IMR-90 (cell line): ENCODE data around the gene APMAP. TPM values are rescaled to one million over a fixed set of nuclear protein-coding genes. Genes with fewer than 3 reads are reported as not detected.

Source experiments
- ATAC-seq: fragments of 200-7000 bp; cut with Tn5 transposase; 2 replicates; pipeline ENCODE4 v1.9.1; 2020; ENCODE audit warnings: low read depth, mild to moderate bottlenecking, moderate library complexity
- BruUV-seq: library from RNA; stranded (reverse); fragments of 400-500 nt; replicated peaks from 2 replicates; lab custom pipeline; 2021; lab: Mats Ljungman, UMichigan
- CTCF ChIA-PET: fragments of 300-600 bp; formaldehyde crosslinking; extraction: SDS; loops from one replicate; lab custom pipeline; 2021; ENCODE audit warnings: antibody characterized with exemption; lab: Yijun Ruan, JAX
- POLR2A ChIA-PET: fragments of 300-600 bp; sonication (Branson Sonifier 250); formaldehyde crosslinking; loops from one replicate; lab custom pipeline; 2022; ENCODE audit warnings: antibody characterized with exemption; ENCODE audit not compliant: unreplicated experiment; lab: Charles Lee
- DNase-seq: peaks from one replicate; pipeline ENCODE4 v3.0.0; 2013
- H2AFZ ChIP-seq: replicated peaks from 2 replicates; pipeline ENCODE3; 2013; ENCODE audit warnings: low read length, mild to moderate bottlenecking; ENCODE audit not compliant: poor library complexity
- H2AK5ac ChIP-seq: 2 replicates; pipeline ENCODE4 v1.6.1; 2013; ENCODE audit warnings: low read depth, low read length, inconsistent platforms
- H2AK9ac ChIP-seq: replicated peaks from 2 replicates; pipeline ENCODE3; 2013; ENCODE audit warnings: mild to moderate bottlenecking, low read depth, low read length, moderate library complexity; ENCODE audit not compliant: poor library complexity
- H2BK120ac ChIP-seq: 2 replicates; pipeline ENCODE4 v1.6.1; 2013; ENCODE audit warnings: low read depth, low read length, inconsistent platforms
- H2BK15ac ChIP-seq: 3 replicates; pipeline ENCODE4 v1.6.1; 2013; ENCODE audit warnings: low read depth, low read length, inconsistent platforms
- H2BK20ac ChIP-seq: 2 replicates; pipeline ENCODE4 v1.6.1; 2013; ENCODE audit warnings: low read depth, mild to moderate bottlenecking, inconsistent platforms, low read length, moderate library complexity
- H2BK5ac ChIP-seq: 2 replicates; pipeline ENCODE4 v1.6.1; 2013; ENCODE audit warnings: mild to moderate bottlenecking, low read depth, low read length, inconsistent platforms; ENCODE audit not compliant: poor library complexity, severe bottlenecking
- H3K14ac ChIP-seq: replicated peaks from 2 replicates; pipeline ENCODE4 v1.6.1; 2013; ENCODE audit warnings: low read depth, low read length, inconsistent platforms
- H3K18ac ChIP-seq: 2 replicates; pipeline ENCODE4 v1.6.1; 2013; ENCODE audit warnings: low read depth, low read length, control low read depth
- H3K23ac ChIP-seq: 2 replicates; pipeline ENCODE4 v1.6.1; 2013; ENCODE audit warnings: low read depth, low read length, inconsistent platforms
- H3K27ac ChIP-seq: 2 replicates; pipeline ENCODE4 v1.5.1; 2013; ENCODE audit warnings: mild to moderate bottlenecking, control low read depth, low read length; ENCODE audit not compliant: insufficient read depth
- H3K27me3 ChIP-seq: 2 replicates; pipeline ENCODE4 v1.6.1; 2013; ENCODE audit warnings: low read length; ENCODE audit not compliant: control insufficient read depth, insufficient read depth
- H3K36me3 ChIP-seq: 2 replicates; pipeline ENCODE4 v1.6.1; 2013; ENCODE audit warnings: low read length, mixed read lengths; ENCODE audit not compliant: control insufficient read depth, insufficient read depth
- H3K4ac ChIP-seq: 2 replicates; pipeline ENCODE4 v1.6.1; 2013; ENCODE audit warnings: low read depth, low read length, inconsistent platforms
- H3K4me1 ChIP-seq: 2 replicates; pipeline ENCODE4 v1.6.1; 2013; ENCODE audit warnings: low read length, mixed read lengths; ENCODE audit not compliant: control insufficient read depth, insufficient read depth
- H3K4me2 ChIP-seq: 2 replicates; pipeline ENCODE4 v1.6.1; 2013; ENCODE audit warnings: low read depth, mild to moderate bottlenecking, control low read depth, low read length, moderate library complexity
- H3K4me3 ChIP-seq: 2 replicates; pipeline ENCODE4 v1.5.1; 2013; ENCODE audit warnings: low read depth, mild to moderate bottlenecking, control low read depth, low read length, moderate library complexity; ENCODE audit not compliant: insufficient read depth
- H3K56ac ChIP-seq: 2 replicates; pipeline ENCODE4 v1.6.1; 2013; ENCODE audit warnings: low read length, inconsistent platforms; ENCODE audit not compliant: insufficient read depth; ENCODE audit errors: extremely low read depth
- H3K79me1 ChIP-seq, 2 experiments: 2 replicates each; pipeline ENCODE4 v1.6.1; 2013; ENCODE audit warnings: low read length in 2 of 2, inconsistent platforms in 1 of 2, low read depth in 1 of 2
- H3K9ac ChIP-seq: 2 replicates; pipeline ENCODE4 v1.6.1; 2013; ENCODE audit warnings: low read depth, low read length, control low read depth
- H3K9me1 ChIP-seq: 2 replicates; pipeline ENCODE4 v1.6.1; 2013; ENCODE audit warnings: low read length, inconsistent platforms; ENCODE audit not compliant: insufficient read depth
- H3K9me3 ChIP-seq: 2 replicates; pipeline ENCODE4 v1.6.1; 2013; ENCODE audit warnings: low read length; ENCODE audit not compliant: control insufficient read depth, insufficient read depth
- H4K20me1 ChIP-seq: 2 replicates; pipeline ENCODE4 v1.6.1; 2013; ENCODE audit warnings: low read length, inconsistent platforms; ENCODE audit not compliant: insufficient read depth
- H4K5ac ChIP-seq: 2 replicates; pipeline ENCODE4 v1.6.1; 2013; ENCODE audit warnings: mild to moderate bottlenecking, low read depth, low read length, control low read depth
- H4K8ac ChIP-seq, 2 experiments: 2 replicates each; pipeline ENCODE4 v1.6.1; 2013; ENCODE audit warnings: low read depth in 2 of 2, low read length in 2 of 2, control low read depth in 1 of 2, inconsistent platforms in 1 of 2
- H4K91ac ChIP-seq: 2 replicates; pipeline ENCODE4 v1.6.1; 2013; ENCODE audit warnings: low read depth, low read length, inconsistent platforms; ENCODE audit not compliant: insufficient read depth
- CEBPB ChIP-seq: IDR thresholded peaks from 2 replicates; pipeline ENCODE4 v1.6.1; 2012; ENCODE audit warnings: low read depth, low read length, improper control_type of control experiment
- ELK1 ChIP-seq: fragments of 150-350 bp; IDR thresholded peaks from 2 replicates; pipeline ENCODE4 v1.6.1; 2016; ENCODE audit warnings: low read depth, mild to moderate bottlenecking, low read length, moderate library complexity, borderline replicate concordance
- MAFK ChIP-seq: IDR thresholded peaks from 2 replicates; pipeline ENCODE4 v1.6.1; 2012; ENCODE audit warnings: low read depth, low read length, improper control_type of control experiment
- WGBS, 2 experiments: methylation state at CpG; one replicate each; pipeline versions ENCODE4 v1.1.5 to v1.1.7; 2013; ENCODE audit warnings: missing lambda C conversion rate in 2 of 2; ENCODE audit not compliant: insufficient read length in 1 of 2; ENCODE audit errors: extremely low coverage in 2 of 2; 5-methylcytosine and 5-hydroxymethylcytosine counted together
- dilution Hi-C: fragments of 300-500 bp; cut with HindIII; formaldehyde crosslinking; loops from one replicate; pipeline ENCODE4 v1.14.3; 2018; ENCODE audit warnings: low sequenced_read_pairs; ENCODE audit not compliant: unreplicated experiment
- in situ Hi-C: fragments of 300-500 bp; cut with MboI; formaldehyde crosslinking; loops from 3 replicates; pipeline ENCODE4 v1.14.3; 2019; ENCODE audit warnings: low sequenced_read_pairs, inconsistent platforms, mixed read lengths
- intact Hi-C: fragments of 100-400 bp; cut with micrococcal nuclease; formaldehyde crosslinking; loops from 2 replicates; pipeline ENCODE4 v1.10.0; 2022
- polyA plus RNA-seq, 3 experiments: library from polyadenylated mRNA; depleted of rRNA; stranded (reverse); fragments of >200 nt; gene quantifications; 2 replicates each; pipeline ENCODE4 v1.2.3, GENCODE V29; 2012; ENCODE audit warnings: low replicate concordance in 1 of 3
- total RNA-seq: library from RNA; depleted of rRNA; stranded (reverse); fragments of >200 nt; gene quantifications from 2 replicates; pipeline ENCODE4 v1.2.3, GENCODE V29; 2012

APMAP gene
- total and polyA plus RNA-seq, 2 of the 4 experiments (the other 2 are of a cell fraction), result 67.2 to 88.8 TPM

GRCh38 chr20:24981790-24982189, 10.8 kb downstream of the APMAP start:
- Histone ChIP-seq H4K91ac (no peak overlapping the region), H3K9ac (no peak overlapping the region), H2BK20ac (no peak overlapping the region), H4K8ac (no peak overlapping the region), H3K23ac (no peak overlapping the region), H3K14ac (no peak overlapping the region), H4K5ac (no peak overlapping the region), H3K79me1 (peaks cover 34 to 39% of the 10 kb centered on the region in 2 experiments), H3K18ac (no peak overlapping the region), H3K36me3 (peaks cover 16% of the 10 kb centered on the region), H3K4me2 (no peak overlapping the region), H3K27me3 (no peaks in the 10 kb centered on the region), H2BK15ac (no peak overlapping the region), H3K4ac (no peak overlapping the region), H3K9me1 (peaks cover 4% of the 10 kb centered on the region; the same call in 1 of the 2 replicates), H2BK5ac (no peak overlapping the region), H2AFZ (no peak overlapping the region), H3K4me3 (no peak overlapping the region), H4K20me1 (peaks cover 2% of the 10 kb centered on the region), H2AK5ac (no peak overlapping the region), H2AK9ac (no peak overlapping the region), H3K4me1 (no peaks in the 10 kb centered on the region), H3K9me3 (peaks cover 4% of the 10 kb centered on the region; the same call in 1 of the 2 replicates), H2BK120ac (no peak overlapping the region), H3K56ac (no peak overlapping the region), H3K27ac (no peak overlapping the region)
- DNase-seq (no peak), ATAC-seq (no peak)
- TF ChIP-seq MAFK, result no peak
- no peak for TF ChIP-seq ELK1
- no peak for TF ChIP-seq CEBPB
- POLR2A ChIA-PET, result no interaction called here
- no TSS peak for BruUV-seq
- intact Hi-C loops (no loop called here), in situ Hi-C loops (loop anchor here (25.0 kb wide), 3 partner anchors 606 to 881 kb away; partner anchors contain the start of genes NINL and ZNF337), dilution Hi-C loops (no loop called here)
- 100% methylated on average over 3 of the region's 3 CpGs; no CpG with 5 or more reads in 1 of the 2 experiments for WGBS, 2 experiments
- CTCF ChIA-PET, result no interaction called here
